ENCODE measurements around the gene CFAP52. TPM values are rescaled to one million over a fixed set of nuclear protein-coding genes. Genes with fewer than 3 reads are reported as not detected.

The CFAP52 gene
- total and polyA plus RNA-seq, 2 experiments from 2014 or later = not detected

DNA sequence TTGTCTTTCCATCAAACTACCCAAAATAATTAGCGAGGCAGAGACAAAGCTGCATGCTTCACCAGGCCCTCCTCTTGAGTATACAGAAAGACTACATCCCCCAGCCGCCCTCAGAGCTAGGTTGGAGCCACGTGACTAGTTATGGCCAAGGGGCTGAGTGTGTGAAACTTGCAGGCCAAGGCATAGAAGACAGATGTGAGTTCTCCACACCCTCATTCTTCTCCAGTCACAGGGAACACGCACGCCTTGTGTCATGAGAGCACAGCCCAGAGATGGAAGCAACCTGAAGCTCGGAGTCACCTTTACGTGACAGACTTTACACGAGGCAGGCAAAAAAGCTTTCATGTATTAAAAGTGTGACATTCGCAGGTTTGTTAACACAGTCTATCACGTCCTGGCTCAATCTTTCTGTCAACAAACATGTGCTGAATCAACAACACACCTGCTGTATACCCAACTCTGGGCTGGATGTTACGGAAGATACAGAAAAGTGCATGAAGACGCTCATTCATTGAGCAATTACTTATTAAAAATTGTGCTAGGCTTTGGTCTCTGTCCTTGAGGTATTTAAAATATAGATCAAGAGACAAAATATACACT lies 39.2 kb upstream of the CFAP52 start:
- Histone ChIP-seq H3K27ac (ENCODE audit: low read depth) (no peak overlapping the region), H3F3A (replicated peaks; ENCODE audit: low read depth) (no peaks in the 10 kb centered on the region), H3K4me2 (no peak overlapping the region), H3K4me3 (no peak overlapping the region), H3K9me2 (ENCODE audit: insufficient read depth) (0 out of 2 replicates have a peak, but pooled peaks cover 3% of the 10 kb centered on the region), H2AFZ (no peak overlapping the region), H4K20me1 (replicated peaks; ENCODE audit: insufficient read depth) (no peaks in the 10 kb centered on the region), H3K79me2 (replicated peaks; ENCODE audit: insufficient read depth) (no peaks in the 10 kb centered on the region), H3K27me3 (ENCODE audit: insufficient read depth) (no peaks in the 10 kb centered on the region), H3K36me3 (ENCODE audit: insufficient read depth) (no peaks in the 10 kb centered on the region), H3K4me1 (ENCODE audit: insufficient read depth) (0 out of 2 replicates have a peak, but pooled peaks cover 7% of the 10 kb centered on the region)
- Mint-ChIP-seq H3K9me3 (no peaks in the 10 kb centered on the region; the same call in 2 of the 3 replicates), H3K27me3 (ENCODE audit: insufficient read depth, low read depth, poor library complexity) (peaks cover 4% of the 10 kb centered on the region), H3K36me3 (ENCODE audit: low read depth) (no peaks in the 10 kb centered on the region), H3K4me3 (no peak overlapping the region), H3K27ac (no peak overlapping the region), H3K4me1 (peaks cover 6% of the 10 kb centered on the region; the same call in 2 of the 3 replicates)
- DNase-seq (ENCODE audit: low spot score) (peak; percentile 23), ATAC-seq (peak; percentile 51; the same call in 1 of the 3 replicates)
- TF ChIP-seq, protein P1, sequence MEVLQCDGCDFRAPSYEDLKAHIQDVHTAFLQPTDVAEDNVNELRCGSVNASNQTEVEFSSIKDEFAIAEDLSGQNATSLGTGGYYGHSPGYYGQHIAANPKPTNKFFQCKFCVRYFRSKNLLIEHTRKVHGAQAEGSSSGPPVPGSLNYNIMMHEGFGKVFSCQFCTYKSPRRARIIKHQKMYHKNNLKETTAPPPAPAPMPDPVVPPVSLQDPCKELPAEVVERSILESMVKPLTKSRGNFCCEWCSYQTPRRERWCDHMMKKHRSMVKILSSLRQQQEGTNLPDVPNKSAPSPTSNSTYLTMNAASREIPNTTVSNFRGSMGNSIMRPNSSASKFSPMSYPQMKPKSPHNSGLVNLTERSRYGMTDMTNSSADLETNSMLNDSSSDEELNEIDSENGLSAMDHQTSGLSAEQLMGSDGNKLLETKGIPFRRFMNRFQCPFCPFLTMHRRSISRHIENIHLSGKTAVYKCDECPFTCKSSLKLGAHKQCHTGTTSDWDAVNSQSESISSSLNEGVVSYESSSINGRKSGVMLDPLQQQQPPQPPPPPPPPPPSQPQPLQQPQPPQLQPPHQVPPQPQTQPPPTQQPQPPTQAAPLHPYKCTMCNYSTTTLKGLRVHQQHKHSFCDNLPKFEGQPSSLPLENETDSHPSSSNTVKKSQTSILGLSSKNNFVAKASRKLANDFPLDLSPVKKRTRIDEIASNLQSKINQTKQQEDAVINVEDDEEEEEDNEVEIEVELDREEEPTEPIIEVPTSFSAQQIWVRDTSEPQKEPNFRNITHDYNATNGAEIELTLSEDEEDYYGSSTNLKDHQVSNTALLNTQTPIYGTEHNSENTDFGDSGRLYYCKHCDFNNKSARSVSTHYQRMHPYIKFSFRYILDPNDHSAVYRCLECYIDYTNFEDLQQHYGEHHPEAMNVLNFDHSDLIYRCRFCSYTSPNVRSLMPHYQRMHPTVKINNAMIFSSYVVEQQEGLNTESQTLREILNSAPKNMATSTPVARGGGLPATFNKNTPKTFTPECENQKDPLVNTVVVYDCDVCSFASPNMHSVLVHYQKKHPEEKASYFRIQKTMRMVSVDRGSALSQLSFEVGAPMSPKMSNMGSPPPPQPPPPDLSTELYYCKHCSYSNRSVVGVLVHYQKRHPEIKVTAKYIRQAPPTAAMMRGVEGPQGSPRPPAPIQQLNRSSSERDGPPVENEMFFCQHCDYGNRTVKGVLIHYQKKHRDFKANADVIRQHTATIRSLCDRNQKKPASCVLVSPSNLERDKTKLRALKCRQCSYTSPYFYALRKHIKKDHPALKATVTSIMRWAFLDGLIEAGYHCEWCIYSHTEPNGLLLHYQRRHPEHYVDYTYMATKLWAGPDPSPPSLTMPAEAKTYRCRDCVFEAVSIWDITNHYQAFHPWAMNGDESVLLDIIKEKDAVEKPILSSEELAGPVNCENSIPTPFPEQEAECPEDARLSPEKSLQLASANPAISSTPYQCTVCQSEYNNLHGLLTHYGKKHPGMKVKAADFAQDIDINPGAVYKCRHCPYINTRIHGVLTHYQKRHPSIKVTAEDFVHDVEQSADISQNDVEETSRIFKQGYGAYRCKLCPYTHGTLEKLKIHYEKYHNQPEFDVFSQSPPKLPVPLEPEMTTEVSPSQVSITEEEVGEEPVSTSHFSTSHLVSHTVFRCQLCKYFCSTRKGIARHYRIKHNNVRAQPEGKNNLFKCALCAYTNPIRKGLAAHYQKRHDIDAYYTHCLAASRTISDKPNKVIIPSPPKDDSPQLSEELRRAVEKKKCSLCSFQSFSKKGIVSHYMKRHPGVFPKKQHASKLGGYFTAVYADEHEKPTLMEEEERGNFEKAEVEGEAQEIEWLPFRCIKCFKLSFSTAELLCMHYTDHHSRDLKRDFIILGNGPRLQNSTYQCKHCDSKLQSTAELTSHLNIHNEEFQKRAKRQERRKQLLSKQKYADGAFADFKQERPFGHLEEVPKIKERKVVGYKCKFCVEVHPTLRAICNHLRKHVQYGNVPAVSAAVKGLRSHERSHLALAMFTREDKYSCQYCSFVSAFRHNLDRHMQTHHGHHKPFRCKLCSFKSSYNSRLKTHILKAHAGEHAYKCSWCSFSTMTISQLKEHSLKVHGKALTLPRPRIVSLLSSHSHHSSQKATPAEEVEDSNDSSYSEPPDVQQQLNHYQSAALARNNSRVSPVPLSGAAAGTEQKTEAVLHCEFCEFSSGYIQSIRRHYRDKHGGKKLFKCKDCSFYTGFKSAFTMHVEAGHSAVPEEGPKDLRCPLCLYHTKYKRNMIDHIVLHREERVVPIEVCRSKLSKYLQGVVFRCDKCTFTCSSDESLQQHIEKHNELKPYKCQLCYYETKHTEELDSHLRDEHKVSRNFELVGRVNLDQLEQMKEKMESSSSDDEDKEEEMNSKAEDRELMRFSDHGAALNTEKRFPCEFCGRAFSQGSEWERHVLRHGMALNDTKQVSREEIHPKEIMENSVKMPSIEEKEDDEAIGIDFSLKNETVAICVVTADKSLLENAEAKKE (CRISPR knock-in tag; IDR thresholded peaks at IDR 0.05) = no peak
- TF ChIP-seq, protein P2, sequence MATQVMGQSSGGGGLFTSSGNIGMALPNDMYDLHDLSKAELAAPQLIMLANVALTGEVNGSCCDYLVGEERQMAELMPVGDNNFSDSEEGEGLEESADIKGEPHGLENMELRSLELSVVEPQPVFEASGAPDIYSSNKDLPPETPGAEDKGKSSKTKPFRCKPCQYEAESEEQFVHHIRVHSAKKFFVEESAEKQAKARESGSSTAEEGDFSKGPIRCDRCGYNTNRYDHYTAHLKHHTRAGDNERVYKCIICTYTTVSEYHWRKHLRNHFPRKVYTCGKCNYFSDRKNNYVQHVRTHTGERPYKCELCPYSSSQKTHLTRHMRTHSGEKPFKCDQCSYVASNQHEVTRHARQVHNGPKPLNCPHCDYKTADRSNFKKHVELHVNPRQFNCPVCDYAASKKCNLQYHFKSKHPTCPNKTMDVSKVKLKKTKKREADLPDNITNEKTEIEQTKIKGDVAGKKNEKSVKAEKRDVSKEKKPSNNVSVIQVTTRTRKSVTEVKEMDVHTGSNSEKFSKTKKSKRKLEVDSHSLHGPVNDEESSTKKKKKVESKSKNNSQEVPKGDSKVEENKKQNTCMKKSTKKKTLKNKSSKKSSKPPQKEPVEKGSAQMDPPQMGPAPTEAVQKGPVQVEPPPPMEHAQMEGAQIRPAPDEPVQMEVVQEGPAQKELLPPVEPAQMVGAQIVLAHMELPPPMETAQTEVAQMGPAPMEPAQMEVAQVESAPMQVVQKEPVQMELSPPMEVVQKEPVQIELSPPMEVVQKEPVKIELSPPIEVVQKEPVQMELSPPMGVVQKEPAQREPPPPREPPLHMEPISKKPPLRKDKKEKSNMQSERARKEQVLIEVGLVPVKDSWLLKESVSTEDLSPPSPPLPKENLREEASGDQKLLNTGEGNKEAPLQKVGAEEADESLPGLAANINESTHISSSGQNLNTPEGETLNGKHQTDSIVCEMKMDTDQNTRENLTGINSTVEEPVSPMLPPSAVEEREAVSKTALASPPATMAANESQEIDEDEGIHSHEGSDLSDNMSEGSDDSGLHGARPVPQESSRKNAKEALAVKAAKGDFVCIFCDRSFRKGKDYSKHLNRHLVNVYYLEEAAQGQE (IDR thresholded peaks at IDR 0.05; ENCODE audit: unreplicated experiment) = no peak
